Measurements from ENCODE around the gene ZBTB20. TPM values are rescaled to one million over a fixed set of nuclear protein-coding genes. Genes with fewer than 3 reads are reported as not detected.

Gene ZBTB20
- total RNA-seq, 1 donor from 2014 or later = 19.1 TPM

GRCh38 chr3:115160295-115160694 is 13.2 kb upstream of the ZBTB20 start:
- no peaks in the 10 kb centered on the region for H3K4me1 Mint-ChIP-seq (ENCODE audit: unreplicated experiment)
- TF ChIP-seq CTCF (IDR thresholded peaks at IDR 0.05) = no peak
- H3K36me3 Mint-ChIP-seq (ENCODE audit: unreplicated experiment) = no peaks in the 10 kb centered on the region
- no peaks in the 10 kb centered on the region for H3K27me3 Mint-ChIP-seq (ENCODE audit: unreplicated experiment)
- H3K4me3 Mint-ChIP-seq (ENCODE audit: unreplicated experiment) = no peak overlapping the region
- H3K9me3 Mint-ChIP-seq (ENCODE audit: unreplicated experiment) = no peaks in the 10 kb centered on the region
- DNase-seq (ENCODE audit: extremely low spot score, unreplicated experiment) = no peak
- H3K27ac Mint-ChIP-seq (ENCODE audit: unreplicated experiment) = no peak overlapping the region

GRCh38 chr3:115156046-115156654 is 9.1 kb upstream of the ZBTB20 start:
- Mint-ChIP-seq H3K4me1 (ENCODE audit: unreplicated experiment) (no peaks in the 10 kb centered on the region), H3K9me3 (ENCODE audit: unreplicated experiment) (no peaks in the 10 kb centered on the region), H3K36me3 (ENCODE audit: unreplicated experiment) (no peaks in the 10 kb centered on the region), H3K4me3 (ENCODE audit: unreplicated experiment) (no peak overlapping the region), H3K27ac (ENCODE audit: unreplicated experiment) (no peak overlapping the region), H3K27me3 (ENCODE audit: unreplicated experiment) (no peaks in the 10 kb centered on the region)
- TF ChIP-seq CTCF (IDR thresholded peaks at IDR 0.05) = no peak
- DNase-seq (ENCODE audit: extremely low spot score, unreplicated experiment) = no peak

GRCh38 chr3:115154611-115155010 is 7.5 kb upstream of the ZBTB20 start:
- Mint-ChIP-seq H3K4me3 (ENCODE audit: unreplicated experiment) (no peak overlapping the region), H3K9me3 (ENCODE audit: unreplicated experiment) (no peaks in the 10 kb centered on the region)

GRCh38 chr3:115151921-115152320 is 4.8 kb upstream of the ZBTB20 start:
- no peak for DNase-seq (ENCODE audit: extremely low spot score, unreplicated experiment)
- Mint-ChIP-seq H3K4me1 (ENCODE audit: unreplicated experiment) (peaks cover 7% of the 10 kb centered on the region), H3K27me3 (ENCODE audit: unreplicated experiment) (no peaks in the 10 kb centered on the region), H3K9me3 (ENCODE audit: unreplicated experiment) (no peaks in the 10 kb centered on the region), H3K36me3 (ENCODE audit: unreplicated experiment) (no peaks in the 10 kb centered on the region), H3K27ac (ENCODE audit: unreplicated experiment) (no peak overlapping the region), H3K4me3 (ENCODE audit: unreplicated experiment) (no peak overlapping the region)
- TF ChIP-seq CTCF (IDR thresholded peaks at IDR 0.05) = no peak

More at GRCh38 chr3:115154611-115155010, 7.5 kb upstream of the ZBTB20 start:
- no peak for TF ChIP-seq CTCF (IDR thresholded peaks at IDR 0.05)
- Mint-ChIP-seq H3K4me1 (ENCODE audit: unreplicated experiment) (no peaks in the 10 kb centered on the region), H3K27ac (ENCODE audit: unreplicated experiment) (no peak overlapping the region), H3K27me3 (ENCODE audit: unreplicated experiment) (no peaks in the 10 kb centered on the region), H3K36me3 (ENCODE audit: unreplicated experiment) (no peaks in the 10 kb centered on the region)
- DNase-seq (ENCODE audit: extremely low spot score, unreplicated experiment) = no peak

- peaks cover 14% of the 10 kb centered on the region for H3K4me1 Mint-ChIP-seq (ENCODE audit: unreplicated experiment)
- no peak for DNase-seq (ENCODE audit: extremely low spot score, unreplicated experiment)
Observed at GRCh38 chr3:115148142-115148790, 1.2 kb upstream of the ZBTB20 start.

More at GRCh38 chr3:115148142-115148790, 1.2 kb upstream of the ZBTB20 start:
- TF ChIP-seq CTCF (IDR thresholded peaks at IDR 0.05) = no peak
- Mint-ChIP-seq H3K27ac (ENCODE audit: unreplicated experiment) (peak overlapping the region; percentile 95), H3K4me3 (ENCODE audit: unreplicated experiment) (peak overlapping the region; percentile 89), H3K9me3 (ENCODE audit: unreplicated experiment) (no peaks in the 10 kb centered on the region), H3K27me3 (ENCODE audit: unreplicated experiment) (no peaks in the 10 kb centered on the region), H3K36me3 (ENCODE audit: unreplicated experiment) (no peaks in the 10 kb centered on the region)
